NCI-H345 treated with DMSO at 0.1 percent for 48 hours (cell line): ENCODE data around the gene BUD13.
A peak's percentile ranks its signal among the peaks of the same experiment; 100 is the strongest.

Source experiments
- DNase-seq: peaks from one replicate; lab custom pipeline; 2025; ENCODE audit not compliant: unreplicated experiment; lab: John Stamatoyannopoulos, UW

The BUD13 gene

GRCh38 chr11:116720895-116721294, 51.9 kb downstream of the BUD13 start:
- DNase-seq = no peak

- DNase-seq = no peak
Measured at GRCh38 chr11:116718955-116719501, 53.8 kb downstream of the BUD13 start.

- no peak for DNase-seq
Measured at GRCh38 chr11:116716621-116717020, 56.2 kb downstream of the BUD13 start.

- no peak for DNase-seq
Measured at GRCh38 chr11:116715383-116715782, 57.4 kb downstream of the BUD13 start.

GRCh38 chr11:116714902-116715301, 57.9 kb downstream of the BUD13 start:
- DNase-seq = no peak

GRCh38 chr11:116712428-116712827, 60.4 kb downstream of the BUD13 start:
- no peak for DNase-seq

GRCh38 chr11:116710762-116711161, 62.0 kb downstream of the BUD13 start:
- no peak for DNase-seq

- DNase-seq = no peak
Measured at GRCh38 chr11:116710001-116710674, 62.6 kb downstream of the BUD13 start.

- no peak for DNase-seq
Measured at GRCh38 chr11:116707746-116708145, 65.0 kb downstream of the BUD13 start.

GRCh38 chr11:116707161-116707629, 65.6 kb downstream of the BUD13 start:
- DNase-seq = peak; percentile 40

GRCh38 chr11:116703421-116703820, 69.4 kb downstream of the BUD13 start:
- DNase-seq = peak; percentile 12

- no peak for DNase-seq
Measured at GRCh38 chr11:116702772-116703385, 69.9 kb downstream of the BUD13 start.

GRCh38 chr11:116701876-116702275, 70.9 kb downstream of the BUD13 start:
- DNase-seq = no peak

GRCh38 chr11:116701297-116701801, 71.4 kb downstream of the BUD13 start:
- DNase-seq = no peak

- no peak for DNase-seq
Measured at GRCh38 chr11:116700586-116701220, 72.1 kb downstream of the BUD13 start.
